Panc1 (cell line): Measurements from ENCODE around the gene ST8SIA5.

Experiments
- CTCF ChIP-seq: fragments of 450-650 bp; IDR thresholded peaks from 2 replicates; pipeline ENCODE4 v1.5.1; 2017; ENCODE audit warnings: mild to moderate bottlenecking
- POLR2AphosphoS5 ChIP-seq: IDR thresholded peaks from 2 replicates; pipeline ENCODE4 v1.6.1; 2012; ENCODE audit warnings: mild to moderate bottlenecking, low read depth, low read length, moderate library complexity
- REST ChIP-seq, 2 experiments: IDR thresholded peaks; 2 replicates each; pipeline ENCODE4 v1.6.1; 2011 to 2012; ENCODE audit warnings: low read depth in 2 of 2, control low read depth in 1 of 2, low read length in 1 of 2, mild to moderate bottlenecking in 1 of 2, moderate library complexity in 1 of 2; ENCODE audit not compliant: insufficient read depth in 1 of 2
- SIN3A ChIP-seq: IDR thresholded peaks from 2 replicates; pipeline ENCODE4 v1.6.1; 2012; ENCODE audit warnings: low read depth, mild to moderate bottlenecking, low read length, moderate library complexity, borderline replicate concordance; ENCODE audit not compliant: insufficient read depth
- TCF7L2 ChIP-seq: IDR thresholded peaks from 2 replicates; pipeline ENCODE4 v1.6.1; 2011; ENCODE audit warnings: mild to moderate bottlenecking, low read depth, low read length, inconsistent platforms

DNA sequence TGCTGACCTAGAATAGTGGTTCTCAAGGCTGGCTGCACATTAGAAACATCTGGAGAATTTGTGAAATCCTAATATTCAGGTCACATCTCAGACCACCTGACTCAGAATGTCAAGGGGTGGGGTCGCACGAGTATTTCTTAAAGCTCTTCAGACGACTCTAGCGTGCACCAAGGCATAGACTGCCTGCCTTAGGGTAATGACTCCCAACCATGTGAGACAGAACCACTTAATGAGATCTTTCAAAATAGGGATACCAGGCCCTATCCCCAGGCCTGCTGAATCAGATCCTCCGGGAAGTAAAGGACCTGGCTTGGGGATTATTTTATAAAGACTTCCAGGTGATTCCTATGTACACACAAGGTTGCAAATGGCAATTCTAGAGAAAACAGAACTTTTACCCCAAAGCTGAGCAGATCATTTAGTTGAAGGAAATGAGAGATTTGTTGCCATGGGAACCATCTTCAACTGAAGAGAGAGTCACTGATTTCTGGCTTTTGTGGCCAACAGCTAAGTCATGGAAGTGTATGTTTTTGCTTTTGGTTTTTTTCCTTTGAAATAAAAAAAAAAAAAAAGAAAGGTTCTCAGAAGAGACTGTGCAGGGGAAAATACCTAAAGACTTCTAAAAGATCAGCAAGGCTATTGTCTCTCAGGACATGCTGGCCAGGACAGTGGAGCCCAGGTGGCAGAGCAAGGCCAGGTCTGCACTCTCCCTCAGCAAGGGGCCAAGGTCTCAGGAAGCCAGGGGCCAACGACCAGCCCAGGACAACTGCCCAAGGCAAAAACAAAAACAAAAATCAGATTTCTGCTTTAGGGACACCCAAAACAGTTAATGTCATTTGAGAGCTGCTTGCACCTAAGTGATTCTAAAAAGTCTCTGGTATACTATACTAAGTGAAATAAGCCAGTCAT is 84.5 kb downstream of the ST8SIA5 start:
- TF ChIP-seq CTCF: no peak
- TF ChIP-seq POLR2AphosphoS5: no peak
- no peak for TF ChIP-seq TCF7L2
- TF ChIP-seq REST (IDR thresholded peaks at IDR 0.05; ENCODE audit: insufficient read depth in 1 of 2, low read depth in 2 of 2, low read length in 1 of 2): no peak
- TF ChIP-seq SIN3A: no peak
